ENCODE data around the gene ILF3. TPM values are rescaled to one million over a fixed set of nuclear protein-coding genes. Genes with fewer than 3 reads are reported as not detected.
A peak's percentile ranks its signal among the peaks of the same experiment; 100 is the strongest.

ILF3 gene
- total and polyA plus RNA-seq, 5 experiments from 2014 or later = 79.6 to 391 (median 99.1) TPM

GRCh38 chr19:10680545-10681135 is 26.5 kb downstream of the ILF3 start:
- H3K27me3 Mint-ChIP-seq = no peaks in the 10 kb centered on the region
- H3K36me3 Mint-ChIP-seq = peaks cover 0 to 94% (median 24%) of the 10 kb centered on the region in 3 donors
- peak overlapping the region in 2 of 10 donors; percentile 14 to 24 for H3K4me3 Mint-ChIP-seq
- no peak for ATAC-seq
- POLR2A ChIA-PET = no interaction called here
- peaks cover 0 to 4% (median 0%) of the 10 kb centered on the region in 4 donors for H3K4me1 Mint-ChIP-seq
- no peak for DNase-seq
- H3K9me3 Mint-ChIP-seq = no peaks in the 10 kb centered on the region
- peak overlapping the region in 3 of 10 donors; percentile 42 to 69 (median 55) for H3K27ac Mint-ChIP-seq

- peak overlapping the region in 1 of 10 donors; percentile 1 for H3K4me3 Mint-ChIP-seq
- H3K9me3 Mint-ChIP-seq = no peaks in the 10 kb centered on the region
- peaks cover 0 to 88% (median 23%) of the 10 kb centered on the region in 3 donors for H3K36me3 Mint-ChIP-seq
- peak overlapping the region in 2 of 10 donors; percentile 19 to 37 for H3K27ac Mint-ChIP-seq
- no peaks in the 10 kb centered on the region for H3K27me3 Mint-ChIP-seq
- H3K4me1 Mint-ChIP-seq = peaks cover 0 to 4% (median 0%) of the 10 kb centered on the region in 4 donors
- POLR2A ChIA-PET = interaction anchor here (0.6 to 1.7 kb wide), 4 partner anchors 14 to 150 kb away, joined by 3 to 6 read pairs (median 4); no protein-coding TSS in a partner anchor
- DNase-seq = no peak
- ATAC-seq = no peak
Measured at GRCh38 chr19:10681658-10682057, 27.5 kb downstream of the ILF3 start.

GRCh38 chr19:10682397-10683063 is 28.4 kb downstream of the ILF3 start:
- Mint-ChIP-seq H3K4me1 (peaks cover 0 to 4% (median 0%) of the 10 kb centered on the region in 4 donors), H3K36me3 (peaks cover 0 to 85% (median 19%) of the 10 kb centered on the region in 3 donors), H3K27me3 (no peaks in the 10 kb centered on the region), H3K4me3 (peak overlapping the region in 1 of 10 donors; percentile 4), H3K9me3 (no peaks in the 10 kb centered on the region), H3K27ac (peak overlapping the region in 2 of 10 donors; percentile 21 to 66)
- no peak for DNase-seq
- ATAC-seq = no peak
- POLR2A ChIA-PET = interaction anchor here (0.5 to 1.7 kb wide), 4 partner anchors 14 to 179 kb away, joined by 3 to 6 read pairs (median 4); no protein-coding TSS in a partner anchor

GRCh38 chr19:10683064-10683426 is 28.9 kb downstream of the ILF3 start:
- H3K9me3 Mint-ChIP-seq = no peaks in the 10 kb centered on the region
- ATAC-seq = no peak
- H3K36me3 Mint-ChIP-seq = peaks cover 0 to 84% (median 14%) of the 10 kb centered on the region in 3 donors
- no peak for DNase-seq
- no peak overlapping the region for H3K4me3 Mint-ChIP-seq
- peak overlapping the region in 2 of 10 donors; percentile 9 to 66 for H3K27ac Mint-ChIP-seq
- H3K4me1 Mint-ChIP-seq = peaks cover 0 to 4% (median 0%) of the 10 kb centered on the region in 4 donors
- POLR2A ChIA-PET = interaction anchor here (0.5 to 1.7 kb wide), 2 partner anchors 80 to 180 kb away, joined by 4 read pairs; no protein-coding TSS in a partner anchor
- H3K27me3 Mint-ChIP-seq = no peaks in the 10 kb centered on the region

DNA sequence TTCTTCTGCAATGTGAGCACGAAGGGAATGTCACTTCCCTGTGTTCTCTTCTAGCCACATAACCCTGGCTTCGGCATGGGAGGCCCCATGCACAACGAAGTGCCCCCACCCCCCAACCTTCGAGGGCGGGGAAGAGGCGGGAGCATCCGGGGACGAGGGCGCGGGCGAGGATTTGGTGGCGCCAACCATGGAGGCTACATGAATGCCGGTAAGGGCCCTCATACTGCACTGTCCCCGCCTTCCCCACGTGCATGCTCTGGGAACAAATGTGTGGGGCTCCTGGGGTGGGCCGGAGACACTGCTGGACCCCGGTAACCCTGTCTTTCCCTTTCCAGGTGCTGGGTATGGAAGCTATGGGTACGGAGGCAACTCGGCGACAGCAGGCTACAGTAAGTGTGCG is 29.4 kb downstream of the ILF3 start:
- Mint-ChIP-seq H3K27me3 (no peaks in the 10 kb centered on the region), H3K27ac (peak overlapping the region in 1 of 10 donors; percentile 5), H3K36me3 (peaks cover 0 to 83% (median 14%) of the 10 kb centered on the region in 3 donors), H3K4me3 (no peak overlapping the region), H3K4me1 (peaks cover 0 to 4% (median 0%) of the 10 kb centered on the region in 4 donors), H3K9me3 (no peaks in the 10 kb centered on the region)
- POLR2A ChIA-PET = no interaction called here
- no peak for DNase-seq
- no peak for ATAC-seq

DNA sequence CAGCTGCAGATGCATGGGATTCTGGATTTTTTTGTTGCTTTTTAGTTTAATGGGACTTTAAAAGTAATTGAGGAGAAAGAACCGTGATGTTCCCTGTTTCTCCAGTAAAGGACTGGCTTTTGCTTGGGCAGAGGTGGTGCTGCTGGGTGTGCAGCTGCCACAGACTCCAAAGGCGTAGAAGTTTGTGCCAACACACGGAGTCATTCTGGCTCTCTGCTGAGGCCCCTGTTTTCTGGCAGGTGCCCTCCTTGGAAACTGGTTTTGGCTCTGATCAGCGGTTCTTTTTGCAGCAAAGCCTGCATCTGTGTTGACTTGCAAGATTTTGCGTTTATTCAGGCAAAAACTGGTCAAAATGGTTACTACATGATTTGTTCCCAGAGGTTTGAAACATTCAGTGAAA is 31.1 kb downstream of the ILF3 start:
- Mint-ChIP-seq H3K4me1 (peaks cover 0 to 6% (median 0%) of the 10 kb centered on the region in 4 donors), H3K27me3 (no peaks in the 10 kb centered on the region), H3K36me3 (peaks cover 0 to 83% (median 15%) of the 10 kb centered on the region in 3 donors), H3K4me3 (no peak overlapping the region), H3K9me3 (no peaks in the 10 kb centered on the region), H3K27ac (no peak overlapping the region)
- DNase-seq (no peak), ATAC-seq (no peak)
- POLR2A ChIA-PET = no interaction called here

DNA sequence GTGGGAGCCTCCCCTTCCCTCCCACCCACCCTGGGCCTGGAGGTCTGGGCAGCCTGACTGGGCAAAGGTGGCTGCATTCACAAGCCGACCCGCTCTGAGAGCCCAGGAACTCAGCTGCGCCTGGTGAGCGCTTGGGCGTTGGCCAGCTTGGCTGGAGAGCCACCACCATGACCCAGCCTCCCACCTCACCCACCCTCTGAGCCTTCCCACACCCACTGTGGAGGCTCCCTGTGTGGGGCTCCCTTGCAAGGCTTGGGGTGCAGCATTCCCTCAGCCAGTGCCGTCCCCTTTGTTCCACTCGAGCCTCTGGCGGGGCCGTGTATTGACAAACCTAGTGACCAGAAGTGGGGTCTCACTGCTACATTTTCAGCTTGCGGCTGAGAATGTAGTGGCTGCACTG is 32.0 kb downstream of the ILF3 start:
- Mint-ChIP-seq H3K4me3 (no peak overlapping the region), H3K27me3 (no peaks in the 10 kb centered on the region)
- POLR2A ChIA-PET = no interaction called here

GRCh38 chr19:10686661-10687517 is 32.7 kb downstream of the ILF3 start:
- H3K27ac Mint-ChIP-seq = no peak overlapping the region
- peaks cover 0 to 83% (median 11%) of the 10 kb centered on the region in 3 donors for H3K36me3 Mint-ChIP-seq
- no peak for DNase-seq
- no peaks in the 10 kb centered on the region for H3K9me3 Mint-ChIP-seq
- peaks cover 0 to 5% (median under 1%) of the 10 kb centered on the region in 4 donors for H3K4me1 Mint-ChIP-seq
- POLR2A ChIA-PET = interaction anchor here (0.8 kb wide), 1 partner anchor 16 kb away, joined by 3 read pairs; no protein-coding TSS in a partner anchor
- ATAC-seq = no peak
- no peak overlapping the region for H3K4me3 Mint-ChIP-seq
- H3K27me3 Mint-ChIP-seq = no peaks in the 10 kb centered on the region

More for the DNA sequence above, 32.0 kb downstream of the ILF3 start:
- no peak overlapping the region for H3K27ac Mint-ChIP-seq
- peaks cover 0 to 83% (median 11%) of the 10 kb centered on the region in 3 donors for H3K36me3 Mint-ChIP-seq
- ATAC-seq (no peak), DNase-seq (no peak)
- peaks cover 0 to 5% (median under 1%) of the 10 kb centered on the region in 4 donors for H3K4me1 Mint-ChIP-seq
- H3K9me3 Mint-ChIP-seq = no peaks in the 10 kb centered on the region

DNA sequence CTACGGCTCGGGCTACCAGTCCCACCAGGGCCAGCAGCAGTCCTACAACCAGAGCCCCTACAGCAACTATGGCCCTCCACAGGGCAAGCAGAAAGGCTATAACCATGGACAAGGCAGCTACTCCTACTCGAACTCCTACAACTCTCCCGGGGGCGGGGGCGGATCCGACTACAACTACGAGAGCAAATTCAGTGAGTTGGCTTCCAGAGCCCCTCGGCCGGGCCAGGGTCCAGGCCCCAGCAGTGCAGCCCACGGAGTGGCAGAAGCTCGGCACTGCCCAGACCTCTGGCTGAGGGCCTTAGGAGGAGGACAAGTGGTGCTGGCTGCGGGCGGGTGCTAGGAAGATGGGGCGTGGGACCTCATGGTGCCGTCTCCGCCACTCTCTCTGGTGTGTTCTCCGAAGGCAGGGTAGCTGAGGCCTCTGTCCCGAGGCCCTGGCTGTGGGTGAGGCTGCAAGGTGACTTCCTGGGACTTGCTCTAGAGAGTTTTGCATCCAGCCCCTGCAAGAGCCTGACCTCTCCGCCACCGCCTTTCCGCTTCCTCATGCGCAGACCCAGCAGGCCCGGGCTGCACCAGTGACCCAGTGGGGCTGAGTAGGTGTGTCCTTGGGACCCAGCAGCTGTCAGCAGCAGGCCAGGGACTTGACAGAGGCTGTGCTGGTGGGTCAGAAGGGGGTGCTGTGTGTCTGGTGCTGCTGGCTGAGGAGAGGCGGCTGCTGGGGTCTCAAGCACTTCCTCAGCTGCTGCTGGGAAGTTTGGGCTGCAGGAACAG is 33.6 kb downstream of the ILF3 start:
- ATAC-seq (no peak), DNase-seq (no peak)
- peaks cover 0 to 75% (median 11%) of the 10 kb centered on the region in 3 donors for H3K36me3 Mint-ChIP-seq
- POLR2A ChIA-PET = interaction anchor here (0.8 kb wide), 1 partner anchor 16 kb away, joined by 3 read pairs; no protein-coding TSS in a partner anchor
- H3K4me1 Mint-ChIP-seq = peaks cover 0 to 8% (median 2%) of the 10 kb centered on the region in 4 donors
- no peaks in the 10 kb centered on the region for H3K9me3 Mint-ChIP-seq
- H3K4me3 Mint-ChIP-seq = no peak overlapping the region
- peak overlapping the region in 3 of 10 donors; percentile 34 to 75 (median 74) for H3K27ac Mint-ChIP-seq
- no peaks in the 10 kb centered on the region for H3K27me3 Mint-ChIP-seq

GRCh38 chr19:10688545-10689280 is 34.6 kb downstream of the ILF3 start:
- no peak overlapping the region for H3K4me3 Mint-ChIP-seq
- peaks cover 0 to 68% (median 11%) of the 10 kb centered on the region in 3 donors for H3K36me3 Mint-ChIP-seq
- no peak for DNase-seq
- H3K27me3 Mint-ChIP-seq = no peaks in the 10 kb centered on the region
- H3K27ac Mint-ChIP-seq = peak overlapping the region in 4 of 10 donors; percentile 3 to 78 (median 30)
- H3K9me3 Mint-ChIP-seq = no peaks in the 10 kb centered on the region
- ATAC-seq = no peak
- POLR2A ChIA-PET = interaction anchor here (0.5 to 0.7 kb wide), 2 partner anchors 26 to 29 kb away, joined by 3 to 4 read pairs; partner anchors contain the start of gene DNM2
- H3K4me1 Mint-ChIP-seq = peaks cover 0 to 8% (median 2%) of the 10 kb centered on the region in 4 donors

DNA sequence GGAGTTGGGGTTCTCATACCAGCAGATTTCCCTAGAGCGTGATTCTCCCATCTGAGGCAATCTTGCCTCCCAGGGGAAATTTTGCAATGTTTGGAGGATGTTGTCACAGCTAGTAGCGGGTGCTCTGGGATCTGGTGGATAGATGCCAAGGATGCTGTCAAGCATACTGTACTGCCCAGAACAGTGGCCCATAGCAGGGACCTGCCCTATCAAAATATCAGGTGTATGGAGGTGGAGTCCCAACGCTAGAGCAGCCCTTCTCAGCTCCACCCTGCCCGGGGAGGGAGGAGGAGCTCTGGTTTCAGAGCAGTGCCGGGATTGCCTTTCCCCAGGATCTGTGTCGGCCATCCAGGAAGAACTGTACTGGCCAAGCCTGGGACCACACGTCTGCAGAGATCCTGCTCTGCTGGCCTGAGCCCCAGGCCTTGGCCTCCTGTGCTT is 36.2 kb downstream of the ILF3 start:
- peaks cover 0 to 51% (median 6%) of the 10 kb centered on the region in 3 donors for H3K36me3 Mint-ChIP-seq
- peak overlapping the region in 5 of 10 donors; percentile 33 to 76 (median 65) for H3K27ac Mint-ChIP-seq
- no peaks in the 10 kb centered on the region for H3K27me3 Mint-ChIP-seq
- POLR2A ChIA-PET = no interaction called here
- DNase-seq = no peak
- H3K9me3 Mint-ChIP-seq = no peaks in the 10 kb centered on the region
- H3K4me3 Mint-ChIP-seq = no peak overlapping the region
- ATAC-seq = peak in 1 of 2 donors; percentile 11
- peaks cover 3 to 12% (median 7%) of the 10 kb centered on the region in 4 donors for H3K4me1 Mint-ChIP-seq

All from naive thymus-derived CD8-positive, alpha-beta T cell (primary cell).